HEK293 (cell line): ENCODE measurements around the gene RAMP3.
A peak's percentile ranks its signal among the peaks of the same experiment; 100 is the strongest.

Source experiments
- CTCF ChIA-PET: fragments of 350-600 bp; formaldehyde crosslinking; extraction: SDS; loops from one replicate; lab custom pipeline; 2021; ENCODE audit warnings: antibody characterized with exemption; lab: Yijun Ruan, JAX
- POLR2A ChIA-PET: fragments of 300-600 bp; formaldehyde crosslinking; extraction: SDS; loops from one replicate; lab custom pipeline; 2020; ENCODE audit warnings: antibody characterized with exemption, inconsistent platforms; lab: Yijun Ruan, JAX
- H3K27ac ChIP-seq: fragments of 200-500 bp; sonication (Bioruptor generic); 2 replicates; pipeline ENCODE4 v1.5.1; 2014; ENCODE audit warnings: low read depth, low read length, control low read depth, inconsistent platforms; ENCODE audit errors: extremely low read depth
- H3K36me3 ChIP-seq, 2 experiments: fragments of 200-500 bp in 1 of 2; sonication (Bioruptor generic) in 1 of 2; 1 replicate in 1 of 2; 2 replicates in 1 of 2; pipeline ENCODE4 v1.5.1; 2014 to 2017; ENCODE audit warnings: inconsistent platforms in 2 of 2, low read length in 2 of 2; ENCODE audit not compliant: control insufficient read depth in 2 of 2, insufficient read depth in 1 of 2
- H3K4me1 ChIP-seq: fragments of 200-500 bp; sonication (Bioruptor generic); 2 replicates; pipeline ENCODE4 v1.5.1; 2014; ENCODE audit warnings: mild to moderate bottlenecking, low read length, inconsistent platforms; ENCODE audit not compliant: control insufficient read depth, insufficient read depth
- H3K4me3 ChIP-seq: 2 replicates; pipeline ENCODE4 v1.5.1; 2011; ENCODE audit warnings: low read depth, mild to moderate bottlenecking, control low read depth, low read length, moderate library complexity
- H3K9me3 ChIP-seq: fragments of 200-500 bp; sonication (Bioruptor generic); 2 replicates; pipeline ENCODE4 v1.5.1; 2014; ENCODE audit warnings: low read depth, low read length, inconsistent platforms; ENCODE audit not compliant: control insufficient read depth, insufficient read depth
- AEBP2 ChIP-seq: fragments of 450-650 bp; formaldehyde crosslinking; IDR thresholded peaks from 2 replicates; pipeline ENCODE4 v1.5.1; 2016; ENCODE audit warnings: missing biosample characterization, missing genetic modification characterization, borderline replicate concordance
- ELK4 ChIP-seq: IDR thresholded peaks from 2 replicates; pipeline ENCODE4 v1.6.1; 2011; ENCODE audit warnings: mild to moderate bottlenecking, low read depth, low read length, borderline replicate concordance
- KLF7 ChIP-seq: fragments of 450-650 bp; formaldehyde crosslinking; IDR thresholded peaks from 2 replicates; pipeline ENCODE4 v1.5.1; 2016; ENCODE audit warnings: missing biosample characterization, missing genetic modification characterization, borderline replicate concordance
- KLF8 ChIP-seq: fragments of 450-650 bp; formaldehyde crosslinking; IDR thresholded peaks from 2 replicates; pipeline ENCODE4 v1.5.1; 2016; ENCODE audit warnings: missing biosample characterization, missing genetic modification characterization
- WT1 ChIP-seq: fragments of 450-650 bp; formaldehyde crosslinking; IDR thresholded peaks from 2 replicates; pipeline ENCODE4 v1.5.1; 2016; ENCODE audit warnings: missing biosample characterization, missing genetic modification characterization
- ZNF10 ChIP-seq: fragments of 450-650 bp; formaldehyde crosslinking; IDR thresholded peaks from 2 replicates; pipeline ENCODE4 v1.5.1; 2017; ENCODE audit warnings: missing biosample characterization, missing genetic modification characterization
- ZNF138 ChIP-seq: fragments of 450-650 bp; formaldehyde crosslinking; IDR thresholded peaks from 2 replicates; pipeline ENCODE4 v1.5.1; 2016; ENCODE audit warnings: missing biosample characterization, missing genetic modification characterization, borderline replicate concordance
- ZNF211 ChIP-seq: fragments of 450-650 bp; formaldehyde crosslinking; IDR thresholded peaks from 2 replicates; pipeline ENCODE4 v1.5.1; 2016; ENCODE audit warnings: low read depth, missing biosample characterization, missing genetic modification characterization
- ZNF274 ChIP-seq, 2 experiments: fragments of 200-500 bp in 1 of 2; fragments of 450-650 bp in 1 of 2; sonication (Bioruptor generic) in 1 of 2; formaldehyde crosslinking in 1 of 2; IDR thresholded peaks; 2 replicates each; pipeline versions ENCODE4 v1.5.1 to v1.6.1; 2014 to 2016; ENCODE audit warnings: borderline replicate concordance in 1 of 2, inconsistent platforms in 1 of 2, low read length in 1 of 2, missing biosample characterization in 1 of 2, missing genetic modification characterization in 1 of 2
- ZNF548 ChIP-seq: fragments of 450-650 bp; formaldehyde crosslinking; IDR thresholded peaks from 2 replicates; pipeline ENCODE4 v1.5.1; 2016; ENCODE audit warnings: missing biosample characterization, missing genetic modification characterization
- ZNF558 ChIP-seq: fragments of 450-650 bp; formaldehyde crosslinking; IDR thresholded peaks from 2 replicates; pipeline ENCODE4 v1.5.1; 2016; ENCODE audit warnings: missing biosample characterization, missing genetic modification characterization
- ZNF596 ChIP-seq: fragments of 450-650 bp; IDR thresholded peaks from 2 replicates; pipeline ENCODE4 v1.5.0; 2018; ENCODE audit warnings: missing biosample characterization, mild to moderate bottlenecking, missing genetic modification characterization, moderate library complexity
- ZNF677 ChIP-seq: fragments of 450-650 bp; IDR thresholded peaks from 2 replicates; pipeline ENCODE4 v1.5.0; 2018; ENCODE audit warnings: missing biosample characterization, mild to moderate bottlenecking, missing genetic modification characterization, moderate library complexity
- ZNF777 ChIP-seq: fragments of 450-650 bp; formaldehyde crosslinking; IDR thresholded peaks from 2 replicates; pipeline ENCODE4 v1.5.1; 2017; ENCODE audit warnings: missing biosample characterization, missing genetic modification characterization, borderline replicate concordance
- ZNF792 ChIP-seq: fragments of 450-650 bp; formaldehyde crosslinking; IDR thresholded peaks from 2 replicates; pipeline ENCODE4 v1.5.1; 2016; ENCODE audit warnings: missing biosample characterization, missing genetic modification characterization
- TF ChIP-seq, protein P1 (sequence below): fragments of 450-650 bp; formaldehyde crosslinking; IDR thresholded peaks from 2 replicates; pipeline ENCODE4 v1.5.1; 2017; ENCODE audit warnings: missing biosample characterization, missing genetic modification characterization
- TF ChIP-seq, protein P2 (sequence below): fragments of 450-650 bp; formaldehyde crosslinking; IDR thresholded peaks from 2 replicates; pipeline ENCODE4 v1.5.1; 2017; ENCODE audit warnings: missing biosample characterization, missing genetic modification characterization
- TF ChIP-seq, protein P3 (sequence below): fragments of 450-650 bp; formaldehyde crosslinking; optimal IDR thresholded peaks from 2 replicates; pipeline ENCODE3; 2016; ENCODE audit warnings: missing biosample characterization, mild to moderate bottlenecking, missing genetic modification characterization
- TF ChIP-seq, protein P4 (sequence below): sonication (generic); formaldehyde crosslinking; IDR thresholded peaks from 2 replicates; pipeline ENCODE4 v1.8.1; 2022; ENCODE audit warnings: mild to moderate bottlenecking, moderate library complexity, missing genetic modification reagents

RAMP3 gene

GRCh38 chr7:45156516-45157272 is 897 bp upstream of the RAMP3 start:
- Histone ChIP-seq H3K4me3 (no peak overlapping the region), H3K36me3 (no peaks in the 10 kb centered on the region), H3K9me3 (no peaks in the 10 kb centered on the region), H3K27ac (no peak overlapping the region), H3K4me1 (no peaks in the 10 kb centered on the region; the same call in 1 of the 2 replicates)
- ChIA-PET POLR2A (no interaction called here), CTCF (interaction anchor here (0.7 to 3.8 kb wide), 2 partner anchors 103 to 698 kb away, joined by 3 to 35 read pairs; no protein-coding TSS in a partner anchor)
- TF ChIP-seq ELK4: no peak
- TF ChIP-seq, protein P1, sequence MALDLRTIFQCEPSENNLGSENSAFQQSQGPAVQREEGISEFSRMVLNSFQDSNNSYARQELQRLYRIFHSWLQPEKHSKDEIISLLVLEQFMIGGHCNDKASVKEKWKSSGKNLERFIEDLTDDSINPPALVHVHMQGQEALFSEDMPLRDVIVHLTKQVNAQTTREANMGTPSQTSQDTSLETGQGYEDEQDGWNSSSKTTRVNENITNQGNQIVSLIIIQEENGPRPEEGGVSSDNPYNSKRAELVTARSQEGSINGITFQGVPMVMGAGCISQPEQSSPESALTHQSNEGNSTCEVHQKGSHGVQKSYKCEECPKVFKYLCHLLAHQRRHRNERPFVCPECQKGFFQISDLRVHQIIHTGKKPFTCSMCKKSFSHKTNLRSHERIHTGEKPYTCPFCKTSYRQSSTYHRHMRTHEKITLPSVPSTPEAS (tag by site-specific recombination): peak; percentile 76; the same call in 1 of the 2 replicates

- TF ChIP-seq ZNF274 (IDR thresholded peaks at IDR 0.05; ENCODE audit: low read length) (no peak), ZNF274 (tag by site-specific recombination; IDR thresholded peaks at IDR 0.05; ENCODE audit: borderline replicate concordance) (no peak), ZNF10 (tag by site-specific recombination) (no peak), ZNF211 (tag by site-specific recombination) (no peak), AEBP2 (no peak)
- TF ChIP-seq, protein P2, sequence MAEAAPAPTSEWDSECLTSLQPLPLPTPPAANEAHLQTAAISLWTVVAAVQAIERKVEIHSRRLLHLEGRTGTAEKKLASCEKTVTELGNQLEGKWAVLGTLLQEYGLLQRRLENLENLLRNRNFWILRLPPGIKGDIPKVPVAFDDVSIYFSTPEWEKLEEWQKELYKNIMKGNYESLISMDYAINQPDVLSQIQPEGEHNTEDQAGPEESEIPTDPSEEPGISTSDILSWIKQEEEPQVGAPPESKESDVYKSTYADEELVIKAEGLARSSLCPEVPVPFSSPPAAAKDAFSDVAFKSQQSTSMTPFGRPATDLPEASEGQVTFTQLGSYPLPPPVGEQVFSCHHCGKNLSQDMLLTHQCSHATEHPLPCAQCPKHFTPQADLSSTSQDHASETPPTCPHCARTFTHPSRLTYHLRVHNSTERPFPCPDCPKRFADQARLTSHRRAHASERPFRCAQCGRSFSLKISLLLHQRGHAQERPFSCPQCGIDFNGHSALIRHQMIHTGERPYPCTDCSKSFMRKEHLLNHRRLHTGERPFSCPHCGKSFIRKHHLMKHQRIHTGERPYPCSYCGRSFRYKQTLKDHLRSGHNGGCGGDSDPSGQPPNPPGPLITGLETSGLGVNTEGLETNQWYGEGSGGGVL (tag by site-specific recombination): no peak
- no peaks in the 10 kb centered on the region for H3K9me3 ChIP-seq
- H3K27ac ChIP-seq: no peak overlapping the region
- H3K4me1 ChIP-seq: no peaks in the 10 kb centered on the region; the same call in 1 of the 2 replicates
- H3K36me3 ChIP-seq: no peaks in the 10 kb centered on the region
- ChIA-PET CTCF (interaction anchor here (0.5 to 3.8 kb wide), 2 partner anchors 103 to 1195 kb away, joined by 6 to 35 read pairs; no protein-coding TSS in a partner anchor), POLR2A (no interaction called here)
- no peak overlapping the region for H3K4me3 ChIP-seq
These were observed 322 bp upstream of the RAMP3 start for GRCh38 chr7:45157286-45157652.

- no peak overlapping the region for H3K27ac ChIP-seq
- H3K36me3 ChIP-seq: no peaks in the 10 kb centered on the region
- H3K4me3 ChIP-seq: no peak overlapping the region
- H3K4me1 ChIP-seq: no peaks in the 10 kb centered on the region; the same call in 1 of the 2 replicates
- no peaks in the 10 kb centered on the region for H3K9me3 ChIP-seq
- CTCF ChIA-PET: interaction anchor here (0.7 to 0.8 kb wide), 2 partner anchors 14 to 102 kb away, joined by 3 read pairs; no protein-coding TSS in a partner anchor
- POLR2A ChIA-PET: no interaction called here
- TF ChIP-seq ZNF558 (tag by site-specific recombination) (no peak), KLF7 (tag by site-specific recombination) (no peak), WT1 (tag by site-specific recombination) (no peak), ZNF596 (tag by site-specific recombination) (no peak), ZNF777 (tag by site-specific recombination) (no peak), ZNF138 (tag by site-specific recombination) (no peak), ZNF677 (tag by site-specific recombination) (no peak), KLF8 (tag by site-specific recombination) (no peak), ZNF548 (no peak), ZNF792 (tag by site-specific recombination) (no peak)
- TF ChIP-seq, protein P3, sequence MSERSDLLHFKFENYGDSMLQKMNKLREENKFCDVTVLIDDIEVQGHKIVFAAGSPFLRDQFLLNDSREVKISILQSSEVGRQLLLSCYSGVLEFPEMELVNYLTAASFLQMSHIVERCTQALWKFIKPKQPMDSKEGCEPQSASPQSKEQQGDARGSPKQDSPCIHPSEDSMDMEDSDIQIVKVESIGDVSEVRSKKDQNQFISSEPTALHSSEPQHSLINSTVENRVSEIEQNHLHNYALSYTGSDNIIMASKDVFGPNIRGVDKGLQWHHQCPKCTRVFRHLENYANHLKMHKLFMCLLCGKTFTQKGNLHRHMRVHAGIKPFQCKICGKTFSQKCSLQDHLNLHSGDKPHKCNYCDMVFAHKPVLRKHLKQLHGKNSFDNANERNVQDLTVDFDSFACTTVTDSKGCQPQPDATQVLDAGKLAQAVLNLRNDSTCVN (tag by site-specific recombination): no peak
- TF ChIP-seq, protein P1 (tag by site-specific recombination): no peak
- TF ChIP-seq, protein P4, sequence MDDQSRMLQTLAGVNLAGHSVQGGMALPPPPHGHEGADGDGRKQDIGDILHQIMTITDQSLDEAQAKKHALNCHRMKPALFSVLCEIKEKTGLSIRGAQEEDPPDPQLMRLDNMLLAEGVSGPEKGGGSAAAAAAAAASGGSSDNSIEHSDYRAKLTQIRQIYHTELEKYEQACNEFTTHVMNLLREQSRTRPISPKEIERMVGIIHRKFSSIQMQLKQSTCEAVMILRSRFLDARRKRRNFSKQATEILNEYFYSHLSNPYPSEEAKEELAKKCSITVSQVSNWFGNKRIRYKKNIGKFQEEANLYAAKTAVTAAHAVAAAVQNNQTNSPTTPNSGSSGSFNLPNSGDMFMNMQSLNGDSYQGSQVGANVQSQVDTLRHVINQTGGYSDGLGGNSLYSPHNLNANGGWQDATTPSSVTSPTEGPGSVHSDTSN: no peak
These were observed 880 bp downstream of the RAMP3 start for GRCh38 chr7:45158471-45158870.
